GM10248 (cell line): ENCODE measurements around the gene LTA4H.

Experiments used
- CTCF ChIA-PET: fragments of 300-600 bp; sonication (Branson Sonifier 250); formaldehyde crosslinking; extraction: SDS; loops from one replicate; lab custom pipeline; 2021; ENCODE audit warnings: antibody characterized with exemption; lab: Yijun Ruan, JAX
- POLR2A ChIA-PET: fragments of 350-650 bp; sonication (Branson Sonifier 250); formaldehyde crosslinking; extraction: SDS; loops from one replicate; lab custom pipeline; 2020; ENCODE audit warnings: antibody characterized with exemption; lab: Yijun Ruan, JAX
- DNase-seq: peaks from one replicate; pipeline ENCODE4 v3.0.0; 2012; ENCODE audit errors: extremely low spot score
- TF ChIP-seq, protein P1 (sequence below): IDR thresholded peaks from 2 replicates; pipeline ENCODE4 v1.5.1; 2012; ENCODE audit warnings: mild to moderate bottlenecking, low read depth; ENCODE audit errors: extremely low read depth, missing control alignments, control extremely low read depth

The LTA4H gene

DNA sequence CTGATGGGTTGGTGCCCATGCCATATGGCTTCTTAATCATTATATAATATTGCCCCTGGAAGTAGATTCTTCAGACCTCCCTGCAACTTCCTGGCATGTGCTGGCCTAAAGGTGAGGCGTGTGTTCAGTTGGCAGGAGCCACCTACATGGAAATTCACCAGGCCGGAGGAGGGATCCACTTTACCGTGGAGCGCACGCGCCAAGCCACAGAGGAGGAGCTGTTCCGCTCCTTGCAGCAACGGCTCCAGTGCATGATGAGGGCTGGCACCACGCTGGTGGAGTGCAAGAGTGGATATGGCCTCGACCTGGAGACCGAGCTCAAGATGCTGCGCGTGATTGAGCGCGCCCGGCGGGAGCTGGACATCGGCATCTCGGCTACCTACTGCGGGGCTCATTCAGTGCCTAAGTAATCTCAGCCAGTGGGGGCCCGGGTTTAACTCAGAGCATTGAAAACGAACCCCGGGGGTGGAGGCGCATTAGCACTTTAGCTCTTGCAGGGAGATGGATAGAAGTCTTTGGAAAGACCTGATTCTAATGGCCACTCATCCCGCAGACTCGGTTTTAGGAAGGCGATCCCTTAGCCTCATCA, 78.7 kb downstream of the LTA4H start:
- TF ChIP-seq, protein P1, sequence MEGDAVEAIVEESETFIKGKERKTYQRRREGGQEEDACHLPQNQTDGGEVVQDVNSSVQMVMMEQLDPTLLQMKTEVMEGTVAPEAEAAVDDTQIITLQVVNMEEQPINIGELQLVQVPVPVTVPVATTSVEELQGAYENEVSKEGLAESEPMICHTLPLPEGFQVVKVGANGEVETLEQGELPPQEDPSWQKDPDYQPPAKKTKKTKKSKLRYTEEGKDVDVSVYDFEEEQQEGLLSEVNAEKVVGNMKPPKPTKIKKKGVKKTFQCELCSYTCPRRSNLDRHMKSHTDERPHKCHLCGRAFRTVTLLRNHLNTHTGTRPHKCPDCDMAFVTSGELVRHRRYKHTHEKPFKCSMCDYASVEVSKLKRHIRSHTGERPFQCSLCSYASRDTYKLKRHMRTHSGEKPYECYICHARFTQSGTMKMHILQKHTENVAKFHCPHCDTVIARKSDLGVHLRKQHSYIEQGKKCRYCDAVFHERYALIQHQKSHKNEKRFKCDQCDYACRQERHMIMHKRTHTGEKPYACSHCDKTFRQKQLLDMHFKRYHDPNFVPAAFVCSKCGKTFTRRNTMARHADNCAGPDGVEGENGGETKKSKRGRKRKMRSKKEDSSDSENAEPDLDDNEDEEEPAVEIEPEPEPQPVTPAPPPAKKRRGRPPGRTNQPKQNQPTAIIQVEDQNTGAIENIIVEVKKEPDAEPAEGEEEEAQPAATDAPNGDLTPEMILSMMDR: no peak
- no peak for DNase-seq

DNA sequence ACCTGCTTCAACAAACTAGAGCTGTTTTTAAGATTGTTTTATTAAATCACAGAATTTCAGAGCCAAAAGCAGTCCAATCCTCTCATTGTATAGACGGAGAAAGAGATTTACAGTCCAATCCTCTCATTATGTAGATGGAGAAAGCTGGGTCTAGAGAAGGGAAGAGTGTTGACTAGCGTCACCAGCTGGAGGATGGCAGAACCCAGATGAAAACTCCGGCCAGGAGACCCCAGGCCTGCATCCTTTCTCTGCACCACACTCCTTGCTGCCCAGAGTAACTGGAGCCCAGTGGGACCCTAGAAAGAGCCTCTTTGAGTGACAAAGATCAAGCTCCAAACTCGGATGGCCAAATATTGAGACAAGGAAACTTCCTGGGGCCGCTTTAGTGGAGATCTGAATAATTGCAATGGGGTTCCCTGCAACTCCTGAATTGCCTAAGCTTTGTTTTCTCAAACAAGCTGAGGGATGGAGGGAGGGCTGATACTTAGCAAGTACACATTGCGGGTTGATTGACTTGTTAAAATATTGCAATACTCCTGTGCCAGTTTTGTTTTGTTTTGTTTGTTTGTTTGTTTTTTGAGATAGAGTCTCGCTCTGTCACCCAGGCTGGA, 79.7 kb downstream of the LTA4H start:
- ChIA-PET POLR2A (no interaction called here), CTCF (interaction anchor here (1.4 to 4.8 kb wide), 5 partner anchors 10 to 43 kb away, joined by 4 to 34 read pairs (median 5); partner anchors contain the start of genes AMDHD1 and CCDC38)
- TF ChIP-seq, protein P1: no peak
- no peak for DNase-seq

More for the DNA sequence above, 78.7 kb downstream of the LTA4H start:
- CTCF ChIA-PET: interaction anchor here (1.4 to 4.8 kb wide), 3 partner anchors 15 to 18 kb away, joined by 4 to 34 read pairs (median 4); partner anchors contain the start of genes AMDHD1 and CCDC38
- POLR2A ChIA-PET: no interaction called here

DNA sequence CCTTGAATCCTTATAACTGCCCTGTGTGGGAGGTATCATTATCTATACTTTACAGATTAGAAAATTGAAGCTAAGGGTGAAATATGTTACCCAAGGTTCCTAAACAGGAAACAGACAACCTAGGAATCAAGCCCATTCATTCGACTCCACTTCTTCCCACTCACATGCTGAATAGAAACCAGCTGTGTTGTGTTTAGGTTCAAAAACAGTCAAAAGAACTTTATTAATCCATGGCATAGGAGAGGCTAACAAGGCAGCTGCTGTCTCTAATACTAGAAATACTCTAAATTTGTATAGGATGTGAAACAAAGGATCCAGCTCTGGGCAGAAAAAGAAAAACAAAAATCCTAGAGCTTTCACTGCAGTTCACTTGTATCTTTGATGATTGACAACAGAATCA, 82.4 kb downstream of the LTA4H start:
- ChIA-PET CTCF (interaction anchor here (4.8 kb wide), 1 partner anchor 11 kb away, joined by 34 read pairs; the partner anchor contains the start of genes AMDHD1 and CCDC38), POLR2A (no interaction called here)
- DNase-seq: no peak
- TF ChIP-seq, protein P1: no peak

DNA sequence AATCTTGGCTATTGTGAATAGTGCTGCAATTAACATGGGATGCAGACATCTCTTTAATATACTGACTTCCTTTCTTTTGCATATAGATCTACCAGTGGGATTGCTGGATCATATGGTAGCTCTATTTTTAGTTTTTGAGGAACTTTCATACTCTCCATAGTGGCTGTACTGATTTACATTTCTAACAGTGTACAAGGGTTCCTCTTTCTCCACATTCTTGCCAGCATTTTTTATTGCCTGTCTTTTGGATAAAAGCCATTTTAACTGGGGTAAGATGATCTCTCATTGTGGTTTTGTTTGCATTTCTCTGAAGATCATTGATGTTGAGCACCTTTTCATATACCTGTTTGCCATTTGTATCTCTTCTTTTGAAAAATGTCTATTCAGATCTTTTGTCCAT, 83.9 kb downstream of the LTA4H start:
- ChIA-PET POLR2A (no interaction called here), CTCF (interaction anchor here (1.3 kb wide), 1 partner anchor 8 kb away, joined by 4 read pairs; no protein-coding TSS in a partner anchor)
- TF ChIP-seq, protein P1: no peak
- no peak for DNase-seq
